ENCODE measurements around the gene TMEM101.

TMEM101 gene

DNA sequence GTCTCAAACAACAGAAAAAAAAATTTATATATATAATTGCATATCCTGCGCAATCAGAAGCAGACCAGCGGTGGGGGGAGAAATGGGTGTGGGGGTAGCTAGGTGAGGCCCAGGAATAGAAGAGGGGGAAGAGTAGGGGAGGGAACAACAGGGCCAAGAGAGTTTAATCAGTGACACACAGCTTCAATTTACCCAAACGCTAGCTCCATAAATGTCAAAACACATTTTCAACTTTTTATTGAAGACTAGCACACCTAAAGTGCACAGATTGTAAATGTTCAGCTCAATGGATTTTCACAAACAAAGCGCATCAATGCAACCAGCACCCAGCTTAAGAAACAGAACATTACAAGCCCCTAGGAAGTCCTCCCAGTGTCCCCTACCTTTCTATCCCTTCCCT is 35.1 kb downstream of the TMEM101 start:
- ATAC-seq, result no peak
- no peak for TF ChIP-seq ZFP30 (CRISPR knock-in tag; IDR thresholded peaks at IDR 0.05)
- TF ChIP-seq BACH2 (CRISPR knock-in tag; IDR thresholded peaks at IDR 0.05; ENCODE audit: borderline replicate concordance), result no peak
- no peak for TF ChIP-seq ZC3H10 (CRISPR knock-in tag; IDR thresholded peaks at IDR 0.05)
- no peak for TF ChIP-seq ZNF565 (CRISPR knock-in tag; conservative IDR thresholded peaks at IDR 0.05; ENCODE audit: low read depth)
- TF ChIP-seq, protein P1, sequence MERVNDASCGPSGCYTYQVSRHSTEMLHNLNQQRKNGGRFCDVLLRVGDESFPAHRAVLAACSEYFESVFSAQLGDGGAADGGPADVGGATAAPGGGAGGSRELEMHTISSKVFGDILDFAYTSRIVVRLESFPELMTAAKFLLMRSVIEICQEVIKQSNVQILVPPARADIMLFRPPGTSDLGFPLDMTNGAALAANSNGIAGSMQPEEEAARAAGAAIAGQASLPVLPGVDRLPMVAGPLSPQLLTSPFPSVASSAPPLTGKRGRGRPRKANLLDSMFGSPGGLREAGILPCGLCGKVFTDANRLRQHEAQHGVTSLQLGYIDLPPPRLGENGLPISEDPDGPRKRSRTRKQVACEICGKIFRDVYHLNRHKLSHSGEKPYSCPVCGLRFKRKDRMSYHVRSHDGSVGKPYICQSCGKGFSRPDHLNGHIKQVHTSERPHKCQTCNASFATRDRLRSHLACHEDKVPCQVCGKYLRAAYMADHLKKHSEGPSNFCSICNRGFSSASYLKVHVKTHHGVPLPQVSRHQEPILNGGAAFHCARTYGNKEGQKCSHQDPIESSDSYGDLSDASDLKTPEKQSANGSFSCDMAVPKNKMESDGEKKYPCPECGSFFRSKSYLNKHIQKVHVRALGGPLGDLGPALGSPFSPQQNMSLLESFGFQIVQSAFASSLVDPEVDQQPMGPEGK (CRISPR knock-in tag; IDR thresholded peaks at IDR 0.05; ENCODE audit: borderline replicate concordance), result no peak
- no peak for TF ChIP-seq POU6F1 (CRISPR knock-in tag; IDR thresholded peaks at IDR 0.05; ENCODE audit: borderline replicate concordance, low read depth)
- TF ChIP-seq ZFP3 (CRISPR knock-in tag; IDR thresholded peaks at IDR 0.05), result no peak
- no peak for TF ChIP-seq GLIS3 (CRISPR knock-in tag; IDR thresholded peaks at IDR 0.05)
- no peak for TF ChIP-seq ESRRG (CRISPR knock-in tag; IDR thresholded peaks at IDR 0.05)
- no peak for TF ChIP-seq ARNTL (CRISPR knock-in tag; IDR thresholded peaks at IDR 0.05; ENCODE audit: borderline replicate concordance, low read depth)
- no peak for TF ChIP-seq CSRNP3 (CRISPR knock-in tag; IDR thresholded peaks at IDR 0.05)
- no peak for TF ChIP-seq TOX (CRISPR knock-in tag; IDR thresholded peaks at IDR 0.05; ENCODE audit: borderline replicate concordance)
- TF ChIP-seq, protein P2, sequence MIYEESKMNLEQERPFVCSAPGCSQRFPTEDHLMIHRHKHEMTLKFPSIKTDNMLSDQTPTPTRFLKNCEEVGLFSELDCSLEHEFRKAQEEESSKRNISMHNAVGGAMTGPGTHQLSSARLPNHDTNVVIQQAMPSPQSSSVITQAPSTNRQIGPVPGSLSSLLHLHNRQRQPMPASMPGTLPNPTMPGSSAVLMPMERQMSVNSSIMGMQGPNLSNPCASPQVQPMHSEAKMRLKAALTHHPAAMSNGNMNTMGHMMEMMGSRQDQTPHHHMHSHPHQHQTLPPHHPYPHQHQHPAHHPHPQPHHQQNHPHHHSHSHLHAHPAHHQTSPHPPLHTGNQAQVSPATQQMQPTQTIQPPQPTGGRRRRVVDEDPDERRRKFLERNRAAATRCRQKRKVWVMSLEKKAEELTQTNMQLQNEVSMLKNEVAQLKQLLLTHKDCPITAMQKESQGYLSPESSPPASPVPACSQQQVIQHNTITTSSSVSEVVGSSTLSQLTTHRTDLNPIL (CRISPR knock-in tag; IDR thresholded peaks at IDR 0.05; ENCODE audit: low read depth), result no peak
- TF ChIP-seq PPARA (CRISPR knock-in tag; IDR thresholded peaks at IDR 0.05; ENCODE audit: borderline replicate concordance), result no peak
- TF ChIP-seq ZNF8 (CRISPR knock-in tag; IDR thresholded peaks at IDR 0.05), result no peak
- TF ChIP-seq ISL1 (CRISPR knock-in tag; IDR thresholded peaks at IDR 0.05), result no peak
- TF ChIP-seq SNAI2 (CRISPR knock-in tag; IDR thresholded peaks at IDR 0.05), result no peak
- TF ChIP-seq OSR1 (CRISPR knock-in tag; IDR thresholded peaks at IDR 0.05), result no peak
- TF ChIP-seq, protein P3, sequence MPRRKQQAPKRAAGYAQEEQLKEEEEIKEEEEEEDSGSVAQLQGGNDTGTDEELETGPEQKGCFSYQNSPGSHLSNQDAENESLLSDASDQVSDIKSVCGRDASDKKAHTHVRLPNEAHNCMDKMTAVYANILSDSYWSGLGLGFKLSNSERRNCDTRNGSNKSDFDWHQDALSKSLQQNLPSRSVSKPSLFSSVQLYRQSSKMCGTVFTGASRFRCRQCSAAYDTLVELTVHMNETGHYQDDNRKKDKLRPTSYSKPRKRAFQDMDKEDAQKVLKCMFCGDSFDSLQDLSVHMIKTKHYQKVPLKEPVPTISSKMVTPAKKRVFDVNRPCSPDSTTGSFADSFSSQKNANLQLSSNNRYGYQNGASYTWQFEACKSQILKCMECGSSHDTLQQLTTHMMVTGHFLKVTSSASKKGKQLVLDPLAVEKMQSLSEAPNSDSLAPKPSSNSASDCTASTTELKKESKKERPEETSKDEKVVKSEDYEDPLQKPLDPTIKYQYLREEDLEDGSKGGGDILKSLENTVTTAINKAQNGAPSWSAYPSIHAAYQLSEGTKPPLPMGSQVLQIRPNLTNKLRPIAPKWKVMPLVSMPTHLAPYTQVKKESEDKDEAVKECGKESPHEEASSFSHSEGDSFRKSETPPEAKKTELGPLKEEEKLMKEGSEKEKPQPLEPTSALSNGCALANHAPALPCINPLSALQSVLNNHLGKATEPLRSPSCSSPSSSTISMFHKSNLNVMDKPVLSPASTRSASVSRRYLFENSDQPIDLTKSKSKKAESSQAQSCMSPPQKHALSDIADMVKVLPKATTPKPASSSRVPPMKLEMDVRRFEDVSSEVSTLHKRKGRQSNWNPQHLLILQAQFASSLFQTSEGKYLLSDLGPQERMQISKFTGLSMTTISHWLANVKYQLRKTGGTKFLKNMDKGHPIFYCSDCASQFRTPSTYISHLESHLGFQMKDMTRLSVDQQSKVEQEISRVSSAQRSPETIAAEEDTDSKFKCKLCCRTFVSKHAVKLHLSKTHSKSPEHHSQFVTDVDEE (CRISPR knock-in tag; IDR thresholded peaks at IDR 0.05), result no peak

DNA sequence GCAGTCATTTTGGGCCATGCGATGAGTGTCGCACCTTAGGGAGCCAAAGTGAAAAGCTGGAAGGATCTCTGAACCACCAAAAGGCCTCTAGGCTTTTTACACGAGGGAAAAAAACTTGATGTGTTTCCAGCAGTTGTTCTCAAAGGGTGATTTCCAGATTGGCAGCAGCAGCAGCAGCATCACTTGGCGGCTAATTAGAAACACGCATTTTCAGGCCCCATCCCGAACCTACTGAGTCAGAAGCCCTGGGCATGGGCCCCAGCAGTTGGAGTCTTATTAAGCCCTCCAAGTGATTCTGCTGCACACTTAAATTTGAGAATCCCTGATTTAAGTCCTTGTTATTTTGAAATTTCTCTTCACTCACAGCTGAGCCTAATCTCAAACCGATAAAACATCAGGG is 35.8 kb downstream of the TMEM101 start:
- ATAC-seq, result no peak
- TF ChIP-seq PPARA (CRISPR knock-in tag; IDR thresholded peaks at IDR 0.05; ENCODE audit: borderline replicate concordance), result no peak
- TF ChIP-seq ZNF70 (CRISPR knock-in tag; IDR thresholded peaks at IDR 0.05), result no peak

DNA sequence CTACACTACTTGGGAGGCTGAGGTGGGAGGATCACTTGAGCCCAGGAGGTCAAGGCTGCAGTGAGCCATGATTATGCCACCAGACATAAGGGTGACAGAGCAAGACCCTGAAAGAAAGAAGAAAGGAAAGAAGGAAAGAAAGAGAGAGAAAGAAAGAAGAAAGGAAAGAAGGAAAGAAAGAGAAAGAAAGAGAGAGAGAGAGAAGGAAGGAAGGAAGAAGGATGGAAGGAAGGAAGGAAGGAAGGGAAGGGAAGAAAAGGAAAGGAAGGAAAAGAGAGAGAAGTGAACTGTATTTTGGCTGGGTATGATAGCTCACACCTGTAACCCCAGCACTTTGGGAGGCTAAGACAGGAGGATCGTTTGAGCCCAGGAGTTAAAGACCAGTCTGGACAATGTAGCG is 36.7 kb downstream of the TMEM101 start:
- ATAC-seq, result no peak
- TF ChIP-seq BACH2 (CRISPR knock-in tag; IDR thresholded peaks at IDR 0.05; ENCODE audit: borderline replicate concordance), result no peak
- no peak for TF ChIP-seq OSR1 (CRISPR knock-in tag; IDR thresholded peaks at IDR 0.05)
- TF ChIP-seq PPARA (CRISPR knock-in tag; IDR thresholded peaks at IDR 0.05; ENCODE audit: borderline replicate concordance), result no peak
